ENCODE measurements around the gene SEC14L3.
"Not testable (repeated sequence)": the region's sequence is repeated elsewhere in the genome, so short reads cannot be mapped to it uniquely, and the experiment has no call there.

DNA sequence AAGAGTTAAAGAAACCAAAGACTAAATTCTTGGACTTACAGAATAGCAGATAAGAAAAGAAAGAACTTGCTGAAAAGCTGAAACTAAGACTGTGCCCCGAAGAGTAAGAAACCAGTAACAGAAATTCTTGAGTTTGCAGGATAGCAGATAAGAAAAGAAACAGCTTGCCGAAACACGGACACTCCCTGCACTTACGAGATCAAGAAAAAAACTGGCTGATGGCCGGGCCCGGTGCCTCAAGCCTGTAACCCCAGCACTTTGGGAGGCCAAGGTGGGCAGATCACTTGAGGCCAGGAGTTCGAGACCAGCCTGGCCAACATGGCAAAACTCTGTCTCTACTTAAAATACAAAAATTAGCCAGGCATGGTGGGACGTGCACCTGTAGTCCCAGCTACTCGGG, 20.3 kb downstream of the SEC14L3 start:
- TF ChIP-seq, protein P1, sequence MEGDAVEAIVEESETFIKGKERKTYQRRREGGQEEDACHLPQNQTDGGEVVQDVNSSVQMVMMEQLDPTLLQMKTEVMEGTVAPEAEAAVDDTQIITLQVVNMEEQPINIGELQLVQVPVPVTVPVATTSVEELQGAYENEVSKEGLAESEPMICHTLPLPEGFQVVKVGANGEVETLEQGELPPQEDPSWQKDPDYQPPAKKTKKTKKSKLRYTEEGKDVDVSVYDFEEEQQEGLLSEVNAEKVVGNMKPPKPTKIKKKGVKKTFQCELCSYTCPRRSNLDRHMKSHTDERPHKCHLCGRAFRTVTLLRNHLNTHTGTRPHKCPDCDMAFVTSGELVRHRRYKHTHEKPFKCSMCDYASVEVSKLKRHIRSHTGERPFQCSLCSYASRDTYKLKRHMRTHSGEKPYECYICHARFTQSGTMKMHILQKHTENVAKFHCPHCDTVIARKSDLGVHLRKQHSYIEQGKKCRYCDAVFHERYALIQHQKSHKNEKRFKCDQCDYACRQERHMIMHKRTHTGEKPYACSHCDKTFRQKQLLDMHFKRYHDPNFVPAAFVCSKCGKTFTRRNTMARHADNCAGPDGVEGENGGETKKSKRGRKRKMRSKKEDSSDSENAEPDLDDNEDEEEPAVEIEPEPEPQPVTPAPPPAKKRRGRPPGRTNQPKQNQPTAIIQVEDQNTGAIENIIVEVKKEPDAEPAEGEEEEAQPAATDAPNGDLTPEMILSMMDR (conservative IDR thresholded peaks at IDR 0.05; ENCODE audit: low read length) = not testable (repeated sequence)
- TF ChIP-seq EZH2phosphoT487 (IDR thresholded peaks at IDR 0.05; ENCODE audit: borderline replicate concordance, low read depth, low read length) = not testable (repeated sequence)

Data from OCI-LY7 (cell line).